ENCODE measurements around the gene SULT1C2.
"Not testable (repeated sequence)": the region's sequence is repeated elsewhere in the genome, so short reads cannot be mapped to it uniquely, and the experiment has no call there.

SULT1C2 gene

GRCh38 chr2:108280466-108280865, 8.2 kb upstream of the SULT1C2 start:
- no peak overlapping the region for H3K27ac ChIP-seq (replicated peaks)
- no peaks in the 10 kb centered on the region for H3K27me3 ChIP-seq (ENCODE audit: insufficient read depth, poor library complexity, severe bottlenecking)
- no peak for DNase-seq (ENCODE audit: low read depth in 1 of 2, low spot score in 1 of 2)
- H3K4me3 ChIP-seq (replicated peaks; ENCODE audit: insufficient read depth, low read length) = no peak overlapping the region
- TF ChIP-seq SPI1 (IDR thresholded peaks at IDR 0.05; ENCODE audit: borderline replicate concordance, low read depth) (no peak), CTCF (IDR thresholded peaks at IDR 0.05; ENCODE audit: insufficient read depth, low read length) (no peak), POLR2AphosphoS5 (IDR thresholded peaks at IDR 0.05; ENCODE audit: low read depth) (no peak), GABPA (IDR thresholded peaks at IDR 0.05; ENCODE audit: low read depth) (no peak), REST (IDR thresholded peaks at IDR 0.05; ENCODE audit: insufficient replicate concordance, low read depth) (no peak)

GRCh38 chr2:108284566-108284965, 4.1 kb upstream of the SULT1C2 start:
- not testable (repeated sequence) for H3K4me3 ChIP-seq (replicated peaks; ENCODE audit: insufficient read depth, low read length); DNase-seq (ENCODE audit: low read depth in 1 of 2, low spot score in 1 of 2); H3K27ac ChIP-seq (replicated peaks); H3K27me3 ChIP-seq (ENCODE audit: insufficient read depth, poor library complexity, severe bottlenecking)

DNA sequence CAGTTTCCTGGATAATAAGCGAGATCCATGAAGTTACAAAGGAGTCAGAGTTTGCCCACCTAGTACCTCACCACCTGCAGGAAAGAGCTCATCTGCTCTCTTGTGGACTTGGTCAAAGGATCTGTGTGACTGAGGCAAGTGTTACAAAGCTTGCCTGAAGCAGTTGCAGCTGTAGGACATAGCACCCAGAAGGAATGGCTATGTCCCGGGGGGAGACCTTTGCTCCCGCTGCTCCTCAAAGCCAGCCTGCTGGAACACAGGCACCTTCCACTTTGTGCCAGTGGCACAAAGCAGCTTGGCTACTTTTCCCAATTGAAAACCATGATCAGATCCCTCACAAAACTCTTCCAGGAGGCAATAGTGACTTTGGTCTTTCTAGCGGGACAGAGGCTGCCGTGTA, 3.1 kb upstream of the SULT1C2 start:
- H3K4me3 ChIP-seq (replicated peaks; ENCODE audit: insufficient read depth, low read length) = no peak overlapping the region
- no peak overlapping the region for H3K27ac ChIP-seq (replicated peaks)
- TF ChIP-seq GABPA (IDR thresholded peaks at IDR 0.05; ENCODE audit: low read depth) = no peak
- no peak for TF ChIP-seq CTCF (IDR thresholded peaks at IDR 0.05; ENCODE audit: insufficient read depth, low read length)
- no peak for TF ChIP-seq REST (IDR thresholded peaks at IDR 0.05; ENCODE audit: insufficient replicate concordance, low read depth)
- no peak for TF ChIP-seq SPI1 (IDR thresholded peaks at IDR 0.05; ENCODE audit: borderline replicate concordance, low read depth)
- no peak for TF ChIP-seq POLR2AphosphoS5 (IDR thresholded peaks at IDR 0.05; ENCODE audit: low read depth)
- no peak for DNase-seq (ENCODE audit: low read depth in 1 of 2, low spot score in 1 of 2)
- no peaks in the 10 kb centered on the region for H3K27me3 ChIP-seq (ENCODE audit: insufficient read depth, poor library complexity, severe bottlenecking)

DNA sequence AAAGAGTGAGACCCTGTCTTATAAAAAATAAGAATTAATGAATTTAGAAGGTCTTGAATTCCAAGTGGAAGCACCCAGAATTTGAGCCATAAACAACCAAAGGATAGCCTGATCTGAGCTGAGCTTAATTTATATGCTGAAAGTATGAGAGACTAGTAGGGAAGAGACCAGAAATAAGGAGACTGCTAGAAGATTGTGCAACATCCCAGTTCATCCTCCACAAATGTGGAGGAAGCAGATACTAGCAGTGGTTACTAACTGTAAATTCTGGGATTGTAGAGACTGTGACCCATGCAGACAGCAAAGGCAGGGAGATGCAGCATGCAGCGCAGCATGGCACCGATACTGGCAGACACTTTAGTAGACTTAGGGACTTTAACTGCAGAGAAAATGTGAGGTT, 1.5 kb upstream of the SULT1C2 start:
- H3K27me3 ChIP-seq (ENCODE audit: insufficient read depth, poor library complexity, severe bottlenecking) = no peaks in the 10 kb centered on the region
- H3K27ac ChIP-seq (replicated peaks) = no peak overlapping the region
- H3K4me3 ChIP-seq (replicated peaks; ENCODE audit: insufficient read depth, low read length) = no peak overlapping the region
- TF ChIP-seq REST (IDR thresholded peaks at IDR 0.05; ENCODE audit: insufficient replicate concordance, low read depth) = no peak
- no peak for TF ChIP-seq CTCF (IDR thresholded peaks at IDR 0.05; ENCODE audit: insufficient read depth, low read length)
- TF ChIP-seq POLR2AphosphoS5 (IDR thresholded peaks at IDR 0.05; ENCODE audit: low read depth) = no peak
- no peak for TF ChIP-seq GABPA (IDR thresholded peaks at IDR 0.05; ENCODE audit: low read depth)
- no peak for TF ChIP-seq SPI1 (IDR thresholded peaks at IDR 0.05; ENCODE audit: borderline replicate concordance, low read depth)
- DNase-seq (ENCODE audit: low read depth in 1 of 2, low spot score in 1 of 2) = no peak

Measured in HL-60 (cell line).